WTC11 (cell line): ENCODE results near the gene VCL.

Experiments used
- GTF2I ChIP-seq: fragments of 250-450 bp; sonication (Bioruptor Pico); conservative IDR thresholded peaks from 2 replicates; pipeline ENCODE4 v1.4.0; 2021; ENCODE audit warnings: mild to moderate bottlenecking
- IRF2 ChIP-seq: sonication (generic); formaldehyde crosslinking; IDR thresholded peaks from 2 replicates; pipeline ENCODE4 v1.8.0; 2022; ENCODE audit warnings: low read depth, missing genetic modification reagents, borderline replicate concordance
- NR1H2 ChIP-seq: sonication (generic); formaldehyde crosslinking; IDR thresholded peaks from 2 replicates; pipeline ENCODE4 v1.9.0; 2021; ENCODE audit warnings: mild to moderate bottlenecking, moderate library complexity, missing genetic modification reagents
- SP1 ChIP-seq: sonication (generic); formaldehyde crosslinking; conservative IDR thresholded peaks from 2 replicates; pipeline ENCODE4 v1.8.1; 2022; ENCODE audit warnings: missing genetic modification reagents
- TEAD4 ChIP-seq: sonication (generic); formaldehyde crosslinking; IDR thresholded peaks from 2 replicates; pipeline ENCODE4 v1.8.0; 2022; ENCODE audit warnings: mild to moderate bottlenecking, missing genetic modification reagents
- ZNF121 ChIP-seq: sonication (generic); formaldehyde crosslinking; IDR thresholded peaks from 2 replicates; pipeline ENCODE4 v1.8.0; 2023; ENCODE audit warnings: missing genetic modification reagents
- ZNF232 ChIP-seq: sonication (generic); formaldehyde crosslinking; IDR thresholded peaks from 2 replicates; pipeline ENCODE4 v1.8.0; 2022; ENCODE audit warnings: mild to moderate bottlenecking, missing genetic modification reagents
- TF ChIP-seq, protein P1 (sequence below): fragments of 200-600 bp; IDR thresholded peaks from 2 replicates; pipeline ENCODE4 v1.8.0; 2022; ENCODE audit warnings: antibody characterized with exemption
- TF ChIP-seq, protein P2 (sequence below): sonication (generic); formaldehyde crosslinking; IDR thresholded peaks from 2 replicates; pipeline ENCODE4 v1.8.1; 2023; ENCODE audit warnings: mild to moderate bottlenecking, missing genetic modification reagents, moderate library complexity
- TF ChIP-seq, protein P3 (sequence below): sonication (generic); formaldehyde crosslinking; IDR thresholded peaks from 2 replicates; pipeline ENCODE4 v1.8.0; 2022; ENCODE audit warnings: mild to moderate bottlenecking, missing genetic modification reagents

DNA sequence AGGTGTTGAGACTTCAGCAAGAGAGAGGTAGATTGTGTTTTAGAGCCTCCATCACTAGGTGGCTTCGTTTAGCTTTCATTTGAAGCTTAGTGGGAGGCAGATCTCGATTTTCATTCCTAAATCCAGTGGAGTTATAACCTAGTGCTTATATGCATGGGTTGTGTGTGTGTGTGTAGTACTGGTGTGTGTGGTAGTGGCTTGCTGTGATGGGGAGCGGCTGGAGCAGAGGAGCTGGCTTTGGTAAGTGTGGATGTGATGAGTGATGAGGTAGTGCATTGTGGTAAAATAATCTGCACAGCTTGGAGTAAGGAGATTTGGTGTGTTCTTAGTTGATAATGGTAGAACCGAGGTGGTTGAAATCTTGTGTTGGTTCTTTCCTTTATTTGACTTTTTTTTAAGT lies 109.5 kb downstream of the VCL start:
- TF ChIP-seq GTF2I (CRISPR knock-in tag) (no peak), IRF2 (CRISPR knock-in tag) (no peak), ZNF232 (CRISPR knock-in tag) (no peak), TEAD4 (CRISPR knock-in tag) (no peak), ZNF121 (CRISPR knock-in tag) (no peak), NR1H2 (no peak), SP1 (CRISPR knock-in tag) (no peak)
- TF ChIP-seq, protein P1, sequence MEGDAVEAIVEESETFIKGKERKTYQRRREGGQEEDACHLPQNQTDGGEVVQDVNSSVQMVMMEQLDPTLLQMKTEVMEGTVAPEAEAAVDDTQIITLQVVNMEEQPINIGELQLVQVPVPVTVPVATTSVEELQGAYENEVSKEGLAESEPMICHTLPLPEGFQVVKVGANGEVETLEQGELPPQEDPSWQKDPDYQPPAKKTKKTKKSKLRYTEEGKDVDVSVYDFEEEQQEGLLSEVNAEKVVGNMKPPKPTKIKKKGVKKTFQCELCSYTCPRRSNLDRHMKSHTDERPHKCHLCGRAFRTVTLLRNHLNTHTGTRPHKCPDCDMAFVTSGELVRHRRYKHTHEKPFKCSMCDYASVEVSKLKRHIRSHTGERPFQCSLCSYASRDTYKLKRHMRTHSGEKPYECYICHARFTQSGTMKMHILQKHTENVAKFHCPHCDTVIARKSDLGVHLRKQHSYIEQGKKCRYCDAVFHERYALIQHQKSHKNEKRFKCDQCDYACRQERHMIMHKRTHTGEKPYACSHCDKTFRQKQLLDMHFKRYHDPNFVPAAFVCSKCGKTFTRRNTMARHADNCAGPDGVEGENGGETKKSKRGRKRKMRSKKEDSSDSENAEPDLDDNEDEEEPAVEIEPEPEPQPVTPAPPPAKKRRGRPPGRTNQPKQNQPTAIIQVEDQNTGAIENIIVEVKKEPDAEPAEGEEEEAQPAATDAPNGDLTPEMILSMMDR = no peak
- TF ChIP-seq, protein P2, sequence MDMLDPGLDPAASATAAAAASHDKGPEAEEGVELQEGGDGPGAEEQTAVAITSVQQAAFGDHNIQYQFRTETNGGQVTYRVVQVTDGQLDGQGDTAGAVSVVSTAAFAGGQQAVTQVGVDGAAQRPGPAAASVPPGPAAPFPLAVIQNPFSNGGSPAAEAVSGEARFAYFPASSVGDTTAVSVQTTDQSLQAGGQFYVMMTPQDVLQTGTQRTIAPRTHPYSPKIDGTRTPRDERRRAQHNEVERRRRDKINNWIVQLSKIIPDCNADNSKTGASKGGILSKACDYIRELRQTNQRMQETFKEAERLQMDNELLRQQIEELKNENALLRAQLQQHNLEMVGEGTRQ (CRISPR knock-in tag) = no peak
- TF ChIP-seq, protein P3, sequence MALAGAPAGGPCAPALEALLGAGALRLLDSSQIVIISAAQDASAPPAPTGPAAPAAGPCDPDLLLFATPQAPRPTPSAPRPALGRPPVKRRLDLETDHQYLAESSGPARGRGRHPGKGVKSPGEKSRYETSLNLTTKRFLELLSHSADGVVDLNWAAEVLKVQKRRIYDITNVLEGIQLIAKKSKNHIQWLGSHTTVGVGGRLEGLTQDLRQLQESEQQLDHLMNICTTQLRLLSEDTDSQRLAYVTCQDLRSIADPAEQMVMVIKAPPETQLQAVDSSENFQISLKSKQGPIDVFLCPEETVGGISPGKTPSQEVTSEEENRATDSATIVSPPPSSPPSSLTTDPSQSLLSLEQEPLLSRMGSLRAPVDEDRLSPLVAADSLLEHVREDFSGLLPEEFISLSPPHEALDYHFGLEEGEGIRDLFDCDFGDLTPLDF = no peak
